Adipose tissue (tissue), 3 donors: ENCODE data around the gene SAYSD1. TPM values are rescaled to one million over a fixed set of nuclear protein-coding genes. Genes with fewer than 3 reads are reported as not detected.
"Not testable (repeated sequence)": the region's sequence is repeated elsewhere in the genome, so short reads cannot be mapped to it uniquely, and the experiment has no call there.

ENCODE experiments used
- H3K27ac ChIP-seq: one replicate; pipeline ENCODE4 v1.5.1; 2013; ENCODE audit warnings: low read depth, low read length
- WGBS, 3 donors: extraction: QIAGEN DNeasy Blood & Tissue Kit; methylation state at CpG; one replicate each; pipeline ENCODE4 v1.1.7; 2013; 5-methylcytosine and 5-hydroxymethylcytosine counted together
- polyA plus RNA-seq, 3 donors: library from polyadenylated mRNA; stranded (reverse); fragments of 200-250 nt; gene quantifications; one replicate each; pipeline ENCODE4 v1.2.3, GENCODE V29; 2013
- donor health status: healthy with polysubstance abuse.
- donor health status: Bipolar disorder and iron deficiency.
- donor health status: healthy.

SAYSD1 gene, protein sequence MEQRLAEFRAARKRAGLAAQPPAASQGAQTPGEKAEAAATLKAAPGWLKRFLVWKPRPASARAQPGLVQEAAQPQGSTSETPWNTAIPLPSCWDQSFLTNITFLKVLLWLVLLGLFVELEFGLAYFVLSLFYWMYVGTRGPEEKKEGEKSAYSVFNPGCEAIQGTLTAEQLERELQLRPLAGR
- polyA plus RNA-seq = 10 to 100 TPM in 1 of 3 donors, 1 to 10 TPM in 2; 6.3 to 13.6 (median 8.2) TPM

DNA sequence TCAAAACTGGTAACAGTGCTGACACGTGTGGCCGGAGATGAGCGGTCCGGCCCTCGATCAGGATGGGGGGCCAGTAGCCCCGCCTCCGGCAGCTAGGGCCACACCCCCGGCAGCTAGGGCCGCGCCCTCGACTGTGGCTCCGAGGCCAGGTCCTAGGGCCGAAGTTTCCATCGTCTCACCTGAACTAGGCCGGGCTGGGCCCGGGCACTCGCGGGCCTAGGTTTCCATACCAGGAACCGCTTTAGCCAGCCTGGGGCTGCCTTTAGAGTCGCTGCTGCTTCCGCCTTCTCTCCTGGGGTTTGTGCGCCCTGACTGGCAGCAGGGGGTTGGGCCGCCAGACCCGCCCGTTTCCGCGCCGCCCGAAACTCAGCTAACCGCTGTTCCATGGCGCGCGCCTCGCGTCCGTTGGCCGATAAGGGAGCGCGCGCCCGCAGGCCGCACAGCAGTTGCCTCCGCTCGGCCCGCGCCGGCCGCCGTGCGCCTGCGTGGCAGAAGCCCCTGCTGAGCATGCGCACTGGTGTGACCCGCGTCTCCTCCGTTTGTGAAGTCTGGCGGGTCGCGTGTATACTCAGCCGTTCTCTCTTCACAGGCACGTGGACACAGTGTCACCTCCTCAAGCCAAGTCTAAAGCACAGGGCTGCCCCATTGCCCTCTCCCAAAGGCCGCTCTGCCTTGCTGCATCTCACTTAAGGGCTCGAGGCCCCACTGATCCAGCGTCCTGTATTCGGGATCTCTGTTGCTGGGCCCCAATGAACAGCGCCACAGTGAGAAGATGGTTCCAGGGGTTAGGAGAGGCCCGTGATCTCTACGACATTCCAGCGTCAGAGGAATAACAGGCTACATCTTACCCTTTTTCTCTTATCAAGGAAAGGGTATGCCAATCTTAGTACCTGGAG lies at the start of gene SAYSD1:
SAYSD1 (minus strand) TSS at position 483 of the 896 bp plus-strand sequence; CDS start at position 386, 97 bp downstream.
- peak within 1 kb of the TSS; percentile 73 for H3K27ac ChIP-seq
- WGBS, 3 donors = 1 to 2% (median 2%) methylated on average over 61 to 68 of the region's 68 CpGs

DNA sequence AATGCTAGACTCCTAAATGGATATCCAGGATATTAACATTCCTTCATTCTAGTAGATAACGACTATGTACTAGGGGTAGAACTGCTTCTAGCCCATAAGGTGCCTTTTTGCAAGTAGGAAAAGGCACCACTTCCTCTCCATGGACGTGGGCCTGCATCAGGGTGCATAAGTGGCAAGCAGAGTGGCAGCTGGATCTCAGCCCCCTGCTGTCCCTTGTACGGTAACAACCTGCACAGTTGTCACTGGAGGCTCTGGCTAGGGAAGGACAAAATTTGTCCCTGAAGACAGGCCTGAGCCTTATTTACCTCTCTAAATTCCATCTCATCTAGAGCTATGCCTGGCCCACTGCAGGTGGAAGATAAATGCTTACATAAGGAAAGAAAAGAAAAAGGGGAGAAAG lies 42.5 kb upstream of the SAYSD1 start:
- WGBS, 3 donors = 51 to 66% (median 64%) methylated on average over 3 of the region's 3 CpGs
- no peak overlapping the region for H3K27ac ChIP-seq

DNA sequence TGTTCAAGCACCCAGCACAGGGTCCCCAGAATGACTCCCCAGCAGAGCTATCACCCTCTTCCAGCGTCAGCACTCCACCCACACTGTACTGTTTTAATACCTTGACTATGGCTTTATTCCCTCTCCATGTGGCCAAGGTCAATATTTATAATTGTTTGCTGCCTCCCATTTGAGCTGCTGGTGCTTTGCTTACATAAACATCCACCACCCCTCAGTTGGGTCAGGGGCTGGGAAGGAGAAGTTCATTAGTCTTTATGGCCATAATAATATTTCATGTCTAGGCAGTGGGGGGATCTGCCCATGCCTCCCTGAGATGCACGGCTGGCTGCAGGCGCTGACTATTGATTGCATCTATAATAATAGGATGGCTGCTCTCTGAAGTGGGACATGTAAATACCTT lies 41.8 kb upstream of the SAYSD1 start:
- 81 to 85% (median 84%) methylated on average over 3 of the region's 3 CpGs for WGBS, 3 donors
- no peak overlapping the region for H3K27ac ChIP-seq

DNA sequence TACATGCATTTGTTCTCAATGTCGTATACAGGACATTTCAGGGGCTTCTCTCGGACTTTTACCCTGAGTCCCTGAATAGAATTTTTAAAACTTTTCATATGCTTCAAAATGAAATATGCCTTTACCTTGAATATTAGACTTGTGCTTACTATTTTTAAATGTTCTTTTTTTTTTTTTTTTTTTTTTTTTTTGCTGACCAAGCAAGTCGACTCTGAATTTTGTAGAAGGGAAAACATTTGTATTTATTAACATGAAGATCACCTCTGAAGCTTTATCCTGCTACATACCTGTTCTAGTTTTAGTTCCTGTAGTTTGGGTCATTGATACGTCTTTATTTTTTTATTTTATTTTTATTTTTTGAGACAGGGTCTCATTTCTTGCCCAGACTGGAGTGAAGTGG lies 39.7 kb upstream of the SAYSD1 start:
- H3K27ac ChIP-seq = no peak overlapping the region
- WGBS, 3 donors = 69 to 92% (median 87%) methylated on average over 4 of the region's 4 CpGs

DNA sequence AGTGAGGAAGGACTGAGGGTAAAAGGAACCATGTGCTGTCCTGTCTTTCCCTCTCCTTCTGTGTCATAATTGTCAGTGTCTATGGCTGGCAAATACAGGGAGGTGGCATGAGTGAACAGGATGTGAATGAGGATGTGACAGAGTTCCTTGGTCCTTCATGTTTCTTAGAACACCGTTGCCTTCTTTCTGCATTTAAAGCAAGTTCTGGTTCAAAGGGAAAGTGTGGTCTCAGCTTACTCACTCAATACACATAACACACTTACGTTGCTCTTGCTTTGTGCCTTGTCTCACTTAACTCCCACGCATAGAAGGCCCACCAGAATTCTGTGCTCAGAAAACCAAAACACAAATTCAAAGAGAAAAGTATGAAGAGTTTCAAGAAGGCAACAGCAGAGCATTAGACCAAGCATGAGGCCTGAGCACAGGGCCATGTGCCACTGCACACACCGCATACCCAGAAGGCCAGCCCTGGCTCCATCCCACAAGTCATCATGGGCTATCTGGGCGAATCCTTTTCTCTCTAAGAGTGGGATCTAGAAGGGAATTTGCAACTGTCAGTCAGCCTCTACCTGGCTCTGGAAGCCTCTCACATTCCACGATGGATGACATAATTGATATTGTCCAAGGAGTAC lies 38.9 kb upstream of the SAYSD1 start:
- no peak overlapping the region for H3K27ac ChIP-seq
- whole genome bisulfite sequencing, 3 donors = 75 to 90% (median 79%) methylated on average over 6 of the region's 6 CpGs

DNA sequence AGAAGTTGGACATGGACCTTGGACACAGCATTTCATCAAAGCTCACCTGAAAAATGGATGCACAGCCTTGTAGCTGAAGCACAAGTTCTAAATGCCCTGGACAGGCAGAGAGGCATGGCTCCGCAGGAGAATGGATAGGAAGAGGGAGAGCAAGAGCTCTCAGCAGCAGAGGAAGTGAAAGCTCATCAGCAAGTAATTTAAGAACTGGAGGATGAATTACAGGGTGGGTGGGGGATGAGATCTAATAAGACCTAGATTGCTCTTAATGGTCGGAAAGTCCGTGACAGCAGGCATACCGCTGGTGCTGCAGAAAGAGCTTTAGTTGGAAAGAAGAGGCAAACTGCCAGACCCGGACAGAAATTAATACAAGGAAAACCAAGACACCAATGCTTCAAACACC lies 37.3 kb upstream of the SAYSD1 start:
- 53 to 66% (median 58%) methylated on average over 5 of the region's 5 CpGs for WGBS, 3 donors
- H3K27ac ChIP-seq = no peak overlapping the region

DNA sequence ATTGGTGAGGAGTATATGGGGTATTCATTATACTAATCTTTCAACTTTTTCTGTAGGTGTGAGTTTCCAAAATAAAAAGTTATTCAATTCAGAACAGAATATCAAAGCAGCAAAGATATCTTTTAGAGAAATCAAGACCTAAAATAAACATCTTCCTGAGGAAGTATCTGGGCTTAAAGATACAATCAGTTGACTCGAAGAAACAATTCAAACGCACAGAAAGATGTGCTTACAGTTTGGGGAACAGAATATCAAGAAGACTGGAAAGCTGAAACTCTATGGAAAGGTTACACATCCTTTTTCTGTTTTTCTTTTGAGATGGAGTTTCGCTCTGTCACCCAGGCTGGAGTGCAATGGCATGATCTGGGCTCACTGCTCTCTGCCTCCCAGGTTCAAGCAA lies 36.2 kb upstream of the SAYSD1 start:
- WGBS, 3 donors = 27 to 68% (median 40%) methylated on average over 3 of the region's 3 CpGs
- H3K27ac ChIP-seq = no peak overlapping the region

DNA sequence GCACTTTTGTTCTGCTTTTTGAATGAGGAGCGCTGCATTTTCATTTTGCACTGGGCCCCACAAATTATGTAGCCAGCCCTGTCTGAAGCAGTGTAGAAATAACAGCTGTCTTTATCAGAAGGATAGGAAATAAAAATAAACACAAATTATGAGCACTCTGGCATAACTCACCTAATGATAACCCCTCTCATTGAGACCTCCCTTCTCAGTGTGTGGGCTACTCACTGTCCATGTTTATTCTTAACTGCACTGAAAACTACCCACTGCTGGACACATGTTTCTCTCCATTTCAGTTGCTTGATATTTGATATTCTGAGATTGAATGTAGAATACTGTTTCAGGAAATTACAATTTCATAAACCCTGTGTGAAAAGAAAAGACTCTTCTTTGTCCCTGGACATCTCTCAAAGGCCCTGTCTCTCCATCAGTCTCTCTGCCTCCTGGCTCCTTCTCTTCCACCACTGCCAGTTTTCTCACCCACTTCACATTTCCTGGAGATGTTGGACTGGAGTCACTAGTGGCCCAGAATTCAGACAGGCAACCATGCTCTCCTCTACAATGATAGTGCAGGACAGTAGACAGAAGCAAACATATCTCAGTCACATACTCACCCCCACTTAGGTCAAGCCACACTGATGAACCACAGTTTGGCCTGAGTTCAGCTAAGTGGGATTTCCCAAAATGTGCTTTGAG lies 29.6 kb upstream of the SAYSD1 start:
- H3K27ac ChIP-seq = no peak overlapping the region
- WGBS, 3 donors = 79 to 96% (median 88%) methylated on average over 1 of the region's 1 CpG

DNA sequence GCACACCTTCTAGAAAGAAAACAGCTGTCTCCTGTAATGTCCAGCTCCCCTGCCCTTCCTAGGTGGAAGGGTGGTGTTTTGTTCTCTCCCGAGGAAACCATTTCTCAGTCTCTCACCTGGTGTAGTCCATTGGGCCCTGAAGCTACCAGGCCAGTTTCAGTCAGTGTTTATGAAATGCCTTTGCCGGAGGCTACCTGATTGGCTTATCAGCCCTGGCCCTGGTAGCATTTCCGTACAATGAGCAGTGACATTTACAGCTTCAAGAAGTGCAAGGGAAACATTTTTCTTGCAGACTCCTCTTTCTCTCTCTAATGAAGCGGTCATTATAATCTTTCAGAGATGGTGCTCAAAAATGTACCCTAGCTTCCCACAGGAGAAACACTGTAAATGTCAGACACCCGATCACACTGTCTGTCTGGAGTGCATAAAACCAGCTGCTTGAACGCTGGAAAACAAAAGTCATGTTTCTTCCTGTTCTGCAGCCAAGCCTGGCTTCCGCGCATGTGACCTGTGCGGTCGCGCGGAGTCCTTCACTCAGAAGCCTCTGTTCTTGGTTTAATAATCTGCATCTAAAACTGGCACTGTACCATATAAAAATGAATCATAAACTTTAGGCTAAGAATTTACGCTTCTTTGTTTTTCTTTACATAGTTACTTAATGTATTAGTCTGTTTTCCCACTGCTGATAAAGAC lies 28.4 kb upstream of the SAYSD1 start:
- H3K27ac ChIP-seq = no peak overlapping the region
- WGBS, 3 donors = 39 to 69% (median 48%) methylated on average over 13 of the region's 13 CpGs

DNA sequence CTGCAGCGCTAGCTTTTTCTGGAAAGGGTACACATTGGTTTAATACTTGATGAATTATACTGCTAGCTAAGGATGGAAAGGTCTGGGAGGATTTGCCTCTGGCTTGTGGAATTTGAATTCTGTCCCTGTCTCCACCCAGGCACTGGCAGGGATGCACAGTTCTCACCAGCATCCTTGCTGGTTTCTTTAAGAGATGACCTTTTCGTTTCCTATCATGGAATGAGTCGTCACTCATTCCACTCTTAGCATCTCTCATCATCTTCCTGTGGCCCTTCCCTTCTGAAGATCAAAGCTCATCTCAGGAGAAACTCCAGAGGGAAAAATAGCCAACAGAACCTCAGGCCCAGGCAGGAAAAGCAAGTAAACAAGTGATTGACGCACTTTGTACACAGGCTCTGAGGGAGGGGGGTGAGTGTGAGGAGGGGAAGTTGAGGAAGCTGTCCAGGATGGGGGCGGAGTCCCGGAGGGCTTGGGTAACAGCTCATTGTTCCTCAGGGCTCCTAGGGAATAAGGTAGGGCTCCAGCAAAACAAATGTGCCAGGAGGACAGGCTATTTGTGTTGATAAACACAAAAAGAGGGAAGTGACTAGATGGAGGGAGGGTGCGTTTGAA lies 25.7 kb upstream of the SAYSD1 start:
- no peak overlapping the region for H3K27ac ChIP-seq
- WGBS, 3 donors = 45 to 68% (median 55%) methylated on average over 7 of the region's 7 CpGs

DNA sequence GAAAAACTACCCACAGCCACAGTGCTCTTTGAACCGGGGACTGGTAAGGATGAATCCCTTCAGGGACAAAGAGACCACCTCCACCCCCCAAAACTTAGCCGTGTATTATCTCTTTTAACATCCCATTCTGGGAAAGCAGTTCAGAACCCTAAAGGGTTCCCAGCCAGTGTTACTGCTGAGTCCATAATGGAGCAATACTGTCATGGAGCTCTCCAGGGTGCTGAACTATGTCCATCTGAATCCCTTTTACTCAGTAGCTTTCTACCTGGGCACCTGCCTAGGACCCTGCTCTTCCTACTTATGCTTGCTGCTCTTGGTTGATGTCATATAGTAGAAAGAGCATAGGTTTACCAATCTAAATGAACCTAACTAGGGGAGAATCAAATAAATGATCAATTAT lies 22.3 kb upstream of the SAYSD1 start:
- 18 to 31% (median 23%) methylated on average over 2 of the region's 2 CpGs for WGBS, 3 donors

DNA sequence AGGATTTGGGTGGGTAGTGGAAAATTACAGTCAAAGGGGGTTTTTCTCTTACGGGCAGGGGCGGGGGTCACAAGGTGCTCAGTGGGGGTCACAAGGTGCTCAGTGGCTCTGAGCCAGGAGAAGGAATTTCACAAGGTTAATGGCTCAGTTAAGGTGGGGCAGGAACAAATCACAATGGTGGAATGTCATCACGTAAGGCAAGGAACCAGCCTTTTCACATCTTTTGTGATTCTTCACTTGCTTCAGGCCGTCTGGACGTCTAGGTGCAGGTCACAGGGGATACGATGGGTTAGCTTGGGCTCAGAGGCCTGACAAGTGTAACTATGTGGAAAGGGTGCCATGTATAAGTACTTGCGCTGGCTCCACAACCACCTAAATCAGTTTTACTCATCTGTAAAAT lies 21.2 kb upstream of the SAYSD1 start:
- WGBS, 3 donors = 54 to 76% (median 72%) methylated on average over 7 of the region's 7 CpGs
- not testable (repeated sequence) for H3K27ac ChIP-seq

More for the DNA sequence above, 22.3 kb upstream of the SAYSD1 start:
- no peak overlapping the region for H3K27ac ChIP-seq

DNA sequence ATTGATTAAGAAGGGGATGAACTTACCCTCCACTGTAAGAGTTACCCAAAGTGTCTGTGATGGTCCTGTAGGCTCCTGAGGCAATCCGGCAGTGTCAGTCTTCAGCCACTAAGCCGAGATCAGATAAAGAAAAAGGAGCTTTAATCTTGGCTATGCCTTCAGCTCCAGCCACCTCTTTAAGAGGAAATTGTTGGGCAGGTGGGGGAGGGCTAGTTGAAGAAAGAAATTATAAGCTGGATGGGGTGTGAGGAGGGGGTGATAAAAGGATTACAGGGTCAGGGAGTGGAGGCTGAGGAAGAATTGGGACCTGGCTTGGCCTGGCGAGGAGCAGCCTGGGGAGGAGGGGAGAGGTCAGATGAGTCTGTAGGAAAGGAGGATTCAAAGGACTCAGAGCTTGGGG lies 19.8 kb upstream of the SAYSD1 start:
- WGBS, 3 donors = 53 to 74% (median 62%) methylated on average over 3 of the region's 3 CpGs
- not testable (repeated sequence) for H3K27ac ChIP-seq

DNA sequence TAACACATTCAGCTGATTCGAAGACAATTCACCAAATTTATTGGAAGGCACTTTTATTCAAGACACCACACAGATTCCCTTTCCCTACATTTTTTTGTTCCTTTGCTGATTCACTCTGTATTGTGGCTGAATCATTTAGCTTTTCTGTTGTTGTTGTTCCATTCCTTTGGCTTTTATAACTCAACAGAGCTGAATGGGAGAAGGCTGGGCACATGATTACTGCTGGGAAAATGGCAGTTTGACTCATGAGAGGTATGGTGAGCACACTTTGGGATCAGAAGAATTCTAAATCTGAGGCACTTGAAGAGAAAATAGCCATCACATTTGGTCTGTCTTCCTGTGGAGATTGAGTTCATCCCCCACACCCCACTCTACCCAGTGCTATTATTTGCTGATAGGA lies 15.7 kb upstream of the SAYSD1 start:
- 93 to 94% (median 94%) methylated on average over 1 of the region's 1 CpG for WGBS, 3 donors
- H3K27ac ChIP-seq = no peak overlapping the region

DNA sequence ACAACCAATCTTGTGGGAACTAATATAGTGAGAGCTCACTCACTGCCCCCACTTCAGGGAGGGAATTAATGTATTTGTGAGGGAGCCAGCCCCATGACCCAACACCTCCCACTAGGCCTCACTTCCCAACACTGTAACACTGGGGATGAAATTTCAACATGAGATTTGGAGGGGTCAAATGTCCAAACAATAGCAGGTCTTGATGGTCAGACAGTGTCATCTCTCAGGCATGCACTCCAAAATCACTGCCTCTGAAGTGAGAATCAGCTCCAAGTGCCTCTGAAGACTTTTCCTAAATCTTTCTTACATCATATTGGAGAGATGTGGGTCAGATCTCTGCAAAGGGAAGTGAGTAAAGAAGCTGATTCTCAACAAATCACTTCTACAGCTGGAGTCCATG lies 13.8 kb upstream of the SAYSD1 start:
- no peak overlapping the region for H3K27ac ChIP-seq

DNA sequence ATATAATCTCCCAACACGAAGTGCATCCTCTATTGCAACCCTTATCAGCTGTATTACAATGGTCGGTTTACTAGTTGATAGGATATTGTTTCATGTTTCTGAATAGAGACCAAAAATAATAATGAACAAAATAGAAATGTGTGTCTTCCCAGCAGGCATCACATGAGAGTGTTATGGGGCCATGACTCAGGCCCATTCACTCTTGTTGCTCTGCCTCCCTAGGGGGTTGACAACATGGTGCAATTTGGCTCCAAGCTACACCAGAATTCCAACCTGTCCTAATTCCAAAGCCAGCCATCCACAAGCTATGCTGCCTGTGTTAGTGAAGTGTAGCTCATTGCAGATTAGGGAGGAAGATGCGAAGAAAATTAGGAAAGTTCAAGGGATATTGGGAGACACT lies 13.1 kb upstream of the SAYSD1 start:
- 48 to 80% (median 60%) methylated on average over 3 of the region's 3 CpGs for WGBS, 3 donors
- H3K27ac ChIP-seq = no peak overlapping the region

DNA sequence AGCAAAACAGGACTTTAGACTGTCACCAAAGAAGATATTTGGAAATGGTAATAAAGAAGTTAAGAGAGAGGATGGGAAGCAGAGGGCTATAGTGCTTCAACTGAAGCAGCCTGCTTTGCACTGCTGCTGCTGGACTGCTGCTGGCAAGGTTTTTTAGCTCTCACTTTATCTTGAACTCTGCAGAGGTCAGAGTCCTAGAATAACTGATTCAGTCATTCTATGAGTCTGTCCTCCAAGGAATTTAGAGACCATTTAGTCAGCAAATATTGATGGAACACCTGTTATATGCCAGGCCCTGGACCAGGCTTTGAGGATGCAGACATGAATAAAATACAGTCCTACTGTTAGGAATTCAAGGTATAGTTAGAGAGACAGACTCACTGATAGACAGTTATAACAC lies 9.1 kb upstream of the SAYSD1 start:
- H3K27ac ChIP-seq = no peak overlapping the region

DNA sequence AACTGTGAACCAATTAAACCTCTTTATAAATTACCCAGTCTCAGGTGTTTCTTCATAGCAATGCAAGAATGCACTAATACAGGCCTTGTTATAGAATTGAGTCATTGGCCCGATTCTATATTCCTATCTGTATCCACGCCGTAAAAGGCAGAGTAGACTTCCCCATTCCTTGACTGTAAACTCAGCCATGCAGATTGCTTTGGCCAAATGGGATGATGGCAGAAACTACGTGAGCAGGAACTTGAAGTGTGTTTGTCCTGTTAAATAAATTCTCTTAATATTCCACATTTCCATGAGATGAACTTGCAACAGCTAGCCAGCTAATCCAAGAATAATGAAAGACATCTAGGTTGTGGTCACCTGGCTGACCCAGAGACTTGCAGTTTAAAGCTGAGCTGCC lies 3.9 kb upstream of the SAYSD1 start:
- 88 to 94% (median 93%) methylated on average over 4 of the region's 4 CpGs for WGBS, 3 donors
- no peak overlapping the region for H3K27ac ChIP-seq
